Prostate gland (tissue), 2 donors: Measurements from ENCODE around the gene AQP5.
"Not testable (repeated sequence)": the region's sequence is repeated elsewhere in the genome, so short reads cannot be mapped to it uniquely, and the experiment has no call there.

Source experiments
- POLR2AphosphoS5 ChIP-seq: sonication (generic); formaldehyde crosslinking; IDR thresholded peaks from one replicate; pipeline ENCODE4 v1.6.1; 2017; ENCODE audit warnings: antibody characterized with exemption
- TF ChIP-seq, protein P1 (sequence below), 4 experiments: fragments of 200-600 bp in 2 of 4; fragments of 450-650 bp in 2 of 4; sonication (generic) in 2 of 4; IDR thresholded peaks; 1 replicate in 3 of 4; 2 replicates in 1 of 4; pipeline ENCODE4 v1.5.1; 2016 to 2019; ENCODE audit warnings: antibody characterized with exemption in 4 of 4, mild to moderate bottlenecking in 2 of 4, moderate library complexity in 2 of 4

DNA sequence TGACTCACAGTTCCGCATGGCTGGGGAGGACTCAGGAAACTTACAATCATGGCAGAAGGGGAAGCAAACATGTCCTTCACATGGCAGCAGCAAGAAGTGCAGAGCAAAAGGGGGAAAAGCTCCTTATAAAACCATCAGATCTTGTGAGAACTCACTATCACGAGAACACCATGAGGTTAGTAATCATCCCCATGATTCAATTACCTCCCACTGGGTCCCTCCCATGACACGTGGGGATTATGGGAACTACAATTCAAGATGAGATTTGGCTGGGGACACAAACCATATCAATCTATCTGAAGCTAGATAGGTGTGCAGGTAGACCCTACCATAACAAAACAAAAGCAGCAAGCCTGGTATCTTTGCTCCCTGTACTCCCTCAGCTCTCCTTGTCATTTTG, 24.8 kb downstream of the AQP5 start:
- TF ChIP-seq, protein P1, sequence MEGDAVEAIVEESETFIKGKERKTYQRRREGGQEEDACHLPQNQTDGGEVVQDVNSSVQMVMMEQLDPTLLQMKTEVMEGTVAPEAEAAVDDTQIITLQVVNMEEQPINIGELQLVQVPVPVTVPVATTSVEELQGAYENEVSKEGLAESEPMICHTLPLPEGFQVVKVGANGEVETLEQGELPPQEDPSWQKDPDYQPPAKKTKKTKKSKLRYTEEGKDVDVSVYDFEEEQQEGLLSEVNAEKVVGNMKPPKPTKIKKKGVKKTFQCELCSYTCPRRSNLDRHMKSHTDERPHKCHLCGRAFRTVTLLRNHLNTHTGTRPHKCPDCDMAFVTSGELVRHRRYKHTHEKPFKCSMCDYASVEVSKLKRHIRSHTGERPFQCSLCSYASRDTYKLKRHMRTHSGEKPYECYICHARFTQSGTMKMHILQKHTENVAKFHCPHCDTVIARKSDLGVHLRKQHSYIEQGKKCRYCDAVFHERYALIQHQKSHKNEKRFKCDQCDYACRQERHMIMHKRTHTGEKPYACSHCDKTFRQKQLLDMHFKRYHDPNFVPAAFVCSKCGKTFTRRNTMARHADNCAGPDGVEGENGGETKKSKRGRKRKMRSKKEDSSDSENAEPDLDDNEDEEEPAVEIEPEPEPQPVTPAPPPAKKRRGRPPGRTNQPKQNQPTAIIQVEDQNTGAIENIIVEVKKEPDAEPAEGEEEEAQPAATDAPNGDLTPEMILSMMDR (IDR thresholded peaks at IDR 0.05): not testable (repeated sequence)
- TF ChIP-seq POLR2AphosphoS5: not testable (repeated sequence)
